ENCODE results near the gene ARHGAP18. TPM values are rescaled to one million over a fixed set of nuclear protein-coding genes. Genes with fewer than 3 reads are reported as not detected.

The ARHGAP18 gene
- total RNA-seq, 1 donor from 2014 or later, result 7.9 TPM

DNA sequence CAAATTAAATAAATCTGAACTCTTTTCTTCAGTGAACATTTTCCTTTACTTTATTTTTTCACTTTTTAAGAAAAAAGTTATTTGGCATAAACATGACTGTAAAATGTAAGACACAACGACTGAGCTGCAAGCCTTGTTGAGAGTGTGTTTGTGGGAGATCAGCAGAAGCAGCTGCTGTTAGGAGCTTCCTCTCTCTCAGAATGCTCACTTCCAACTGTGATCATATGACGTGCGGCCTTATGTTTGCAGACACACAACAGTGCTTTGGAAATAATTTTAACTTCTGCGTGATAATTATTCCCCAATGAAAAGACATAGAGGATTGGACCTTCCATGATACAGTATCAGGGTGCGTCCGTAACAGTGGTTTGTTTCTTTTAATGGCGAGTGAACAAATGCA is 104.0 kb downstream of the ARHGAP18 start:
- no peaks in the 10 kb centered on the region for H3K4me1 Mint-ChIP-seq
- ATAC-seq (ENCODE audit: low read depth) (no peak), DNase-seq (no peak)
- POLR2A ChIA-PET, result no interaction called here
- intact Hi-C loops (cut with micrococcal nuclease), result no loop called here
- CTCF ChIA-PET, result interaction anchor here (4.7 kb wide), 1 partner anchor 124 kb away, joined by 21 read pairs; no protein-coding TSS in a partner anchor
- H3K9me3 Mint-ChIP-seq, result no peaks in the 10 kb centered on the region
- H3K4me3 Mint-ChIP-seq, result no peak overlapping the region
- peaks cover 10% of the 10 kb centered on the region for H3K36me3 Mint-ChIP-seq (ENCODE audit: low read depth)
- TF ChIP-seq, protein P1, sequence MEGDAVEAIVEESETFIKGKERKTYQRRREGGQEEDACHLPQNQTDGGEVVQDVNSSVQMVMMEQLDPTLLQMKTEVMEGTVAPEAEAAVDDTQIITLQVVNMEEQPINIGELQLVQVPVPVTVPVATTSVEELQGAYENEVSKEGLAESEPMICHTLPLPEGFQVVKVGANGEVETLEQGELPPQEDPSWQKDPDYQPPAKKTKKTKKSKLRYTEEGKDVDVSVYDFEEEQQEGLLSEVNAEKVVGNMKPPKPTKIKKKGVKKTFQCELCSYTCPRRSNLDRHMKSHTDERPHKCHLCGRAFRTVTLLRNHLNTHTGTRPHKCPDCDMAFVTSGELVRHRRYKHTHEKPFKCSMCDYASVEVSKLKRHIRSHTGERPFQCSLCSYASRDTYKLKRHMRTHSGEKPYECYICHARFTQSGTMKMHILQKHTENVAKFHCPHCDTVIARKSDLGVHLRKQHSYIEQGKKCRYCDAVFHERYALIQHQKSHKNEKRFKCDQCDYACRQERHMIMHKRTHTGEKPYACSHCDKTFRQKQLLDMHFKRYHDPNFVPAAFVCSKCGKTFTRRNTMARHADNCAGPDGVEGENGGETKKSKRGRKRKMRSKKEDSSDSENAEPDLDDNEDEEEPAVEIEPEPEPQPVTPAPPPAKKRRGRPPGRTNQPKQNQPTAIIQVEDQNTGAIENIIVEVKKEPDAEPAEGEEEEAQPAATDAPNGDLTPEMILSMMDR (IDR thresholded peaks at IDR 0.05), result no peak
- H3K27me3 Mint-ChIP-seq, result no peaks in the 10 kb centered on the region
- no peak overlapping the region for H3K27ac Mint-ChIP-seq

- Mint-ChIP-seq H3K27ac (no peak overlapping the region), H3K4me1 (no peaks in the 10 kb centered on the region), H3K27me3 (no peaks in the 10 kb centered on the region), H3K36me3 (ENCODE audit: low read depth) (peaks cover 8% of the 10 kb centered on the region), H3K4me3 (no peak overlapping the region), H3K9me3 (no peaks in the 10 kb centered on the region)
- CTCF ChIA-PET, result interaction anchor here (4.7 kb wide), 1 partner anchor 125 kb away, joined by 21 read pairs; no protein-coding TSS in a partner anchor
- ATAC-seq (ENCODE audit: low read depth) (no peak), DNase-seq (no peak)
- POLR2A ChIA-PET, result no interaction called here
- intact Hi-C loops (cut with micrococcal nuclease), result no loop called here
- TF ChIP-seq, protein P1 (IDR thresholded peaks at IDR 0.05), result no peak
Measured at GRCh38 chr6:129605095-129605494, 104.9 kb downstream of the ARHGAP18 start.

- H3K9me3 Mint-ChIP-seq, result no peaks in the 10 kb centered on the region
- ChIA-PET POLR2A (no interaction called here), CTCF (interaction anchor here (4.7 kb wide), 1 partner anchor 126 kb away, joined by 21 read pairs; no protein-coding TSS in a partner anchor)
- ATAC-seq (ENCODE audit: low read depth) (no peak), DNase-seq (no peak)
- intact Hi-C loops (cut with micrococcal nuclease), result no loop called here
- H3K27ac Mint-ChIP-seq, result no peak overlapping the region
- no peaks in the 10 kb centered on the region for H3K27me3 Mint-ChIP-seq
- H3K4me3 Mint-ChIP-seq, result no peak overlapping the region
- TF ChIP-seq, protein P1 (IDR thresholded peaks at IDR 0.05), result no peak
- H3K4me1 Mint-ChIP-seq, result no peaks in the 10 kb centered on the region
- peaks cover 7% of the 10 kb centered on the region for H3K36me3 Mint-ChIP-seq (ENCODE audit: low read depth)
Measured at GRCh38 chr6:129604321-129604720, 105.7 kb downstream of the ARHGAP18 start.

DNA sequence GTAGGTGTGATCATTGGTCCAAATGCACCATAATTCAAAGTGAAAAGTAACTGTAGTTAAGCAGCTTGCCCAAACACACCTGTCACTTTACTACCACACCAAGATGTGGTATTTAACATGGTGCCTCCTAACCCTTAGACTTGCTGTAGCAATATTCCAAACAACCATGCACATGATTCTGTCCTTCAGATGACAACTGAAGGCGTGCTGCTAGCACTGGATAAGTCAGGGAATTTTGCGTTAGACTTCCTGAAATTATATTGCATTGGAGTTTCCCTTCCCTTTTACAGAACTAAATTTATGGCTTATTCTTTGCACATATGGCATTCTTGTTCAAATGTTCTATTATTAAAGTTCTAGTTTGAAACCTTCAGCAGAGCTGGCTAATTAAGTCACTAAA is 106.2 kb downstream of the ARHGAP18 start:
- Mint-ChIP-seq H3K27me3 (no peaks in the 10 kb centered on the region), H3K4me1 (no peaks in the 10 kb centered on the region), H3K9me3 (no peaks in the 10 kb centered on the region), H3K27ac (no peak overlapping the region), H3K4me3 (no peak overlapping the region), H3K36me3 (ENCODE audit: low read depth) (peaks cover 7% of the 10 kb centered on the region)
- ChIA-PET POLR2A (no interaction called here), CTCF (interaction anchor here (4.7 kb wide), 1 partner anchor 127 kb away, joined by 21 read pairs; no protein-coding TSS in a partner anchor)
- TF ChIP-seq, protein P1 (IDR thresholded peaks at IDR 0.05), result no peak
- DNase-seq (no peak), ATAC-seq (ENCODE audit: low read depth) (no peak)
- intact Hi-C loops (cut with micrococcal nuclease), result no loop called here

DNA sequence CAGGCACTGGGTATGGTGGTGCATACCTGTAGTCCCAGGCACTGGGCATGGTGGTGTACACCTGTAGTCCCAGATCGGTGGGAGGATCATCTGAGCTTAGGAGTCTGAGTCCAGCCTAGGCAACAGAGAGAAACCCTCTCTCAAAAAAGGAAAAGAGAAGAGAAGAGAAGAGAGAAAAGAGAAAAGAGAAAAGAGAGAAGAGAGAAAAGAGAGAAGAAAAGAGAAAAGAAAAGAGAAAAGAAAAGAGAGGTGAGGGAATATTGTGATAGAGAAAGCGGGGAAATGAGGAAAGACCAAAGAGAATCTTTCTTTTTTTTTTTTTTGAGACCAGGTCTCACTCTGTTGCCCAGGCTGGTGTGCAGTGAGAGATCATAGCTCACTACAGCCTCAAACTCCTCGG is 108.7 kb downstream of the ARHGAP18 start:
- H3K36me3 Mint-ChIP-seq (ENCODE audit: low read depth), result peaks cover 4% of the 10 kb centered on the region
- H3K27me3 Mint-ChIP-seq, result no peaks in the 10 kb centered on the region
- POLR2A ChIA-PET, result no interaction called here
- TF ChIP-seq, protein P1 (IDR thresholded peaks at IDR 0.05), result no peak
- no peaks in the 10 kb centered on the region for H3K9me3 Mint-ChIP-seq
- peaks cover 5% of the 10 kb centered on the region for H3K4me1 Mint-ChIP-seq
- ATAC-seq (ENCODE audit: low read depth) (no peak), DNase-seq (no peak)
- CTCF ChIA-PET, result interaction anchor here (1.1 to 4.7 kb wide), 5 partner anchors 129 to 420 kb away, joined by 3 to 21 read pairs (median 4); no protein-coding TSS in a partner anchor
- intact Hi-C loops (cut with micrococcal nuclease), result no loop called here
- no peak overlapping the region for H3K4me3 Mint-ChIP-seq
- H3K27ac Mint-ChIP-seq, result no peak overlapping the region
